Gastrocnemius medialis (tissue), 4 donors: ENCODE data around the gene NAA16.
"Not testable (repeated sequence)": the region's sequence is repeated elsewhere in the genome, so short reads cannot be mapped to it uniquely, and the experiment has no call there.

ENCODE experiments used
- POLR2A ChIP-seq, 2 donors: fragments of 450-650 bp; IDR thresholded peaks; one replicate each; pipeline ENCODE4 v1.6.1; 2017; ENCODE audit warnings: antibody characterized with exemption in 2 of 2, mild to moderate bottlenecking in 2 of 2, moderate library complexity in 2 of 2
- TF ChIP-seq, protein P1 (sequence below), 5 experiments: fragments of 450-650 bp in 3 of 5; fragments of 200-600 bp in 2 of 5; sonication (generic) in 2 of 5; IDR thresholded peaks in 4 of 5; conservative IDR thresholded peaks in 1 of 5; 1 replicate in 4 of 5; 2 replicates in 1 of 5; pipeline ENCODE4 v1.5.1; 2016 to 2019; ENCODE audit warnings: antibody characterized with exemption in 5 of 5, mild to moderate bottlenecking in 3 of 5, moderate library complexity in 3 of 5

GRCh38 chr13:41421983-41422382 lies 110.9 kb downstream of the NAA16 start:
- TF ChIP-seq, protein P1, sequence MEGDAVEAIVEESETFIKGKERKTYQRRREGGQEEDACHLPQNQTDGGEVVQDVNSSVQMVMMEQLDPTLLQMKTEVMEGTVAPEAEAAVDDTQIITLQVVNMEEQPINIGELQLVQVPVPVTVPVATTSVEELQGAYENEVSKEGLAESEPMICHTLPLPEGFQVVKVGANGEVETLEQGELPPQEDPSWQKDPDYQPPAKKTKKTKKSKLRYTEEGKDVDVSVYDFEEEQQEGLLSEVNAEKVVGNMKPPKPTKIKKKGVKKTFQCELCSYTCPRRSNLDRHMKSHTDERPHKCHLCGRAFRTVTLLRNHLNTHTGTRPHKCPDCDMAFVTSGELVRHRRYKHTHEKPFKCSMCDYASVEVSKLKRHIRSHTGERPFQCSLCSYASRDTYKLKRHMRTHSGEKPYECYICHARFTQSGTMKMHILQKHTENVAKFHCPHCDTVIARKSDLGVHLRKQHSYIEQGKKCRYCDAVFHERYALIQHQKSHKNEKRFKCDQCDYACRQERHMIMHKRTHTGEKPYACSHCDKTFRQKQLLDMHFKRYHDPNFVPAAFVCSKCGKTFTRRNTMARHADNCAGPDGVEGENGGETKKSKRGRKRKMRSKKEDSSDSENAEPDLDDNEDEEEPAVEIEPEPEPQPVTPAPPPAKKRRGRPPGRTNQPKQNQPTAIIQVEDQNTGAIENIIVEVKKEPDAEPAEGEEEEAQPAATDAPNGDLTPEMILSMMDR (IDR thresholded peaks at IDR 0.05 in 4 of 5, conservative IDR thresholded peaks at IDR 0.05 in 1 of 5), result not testable (repeated sequence)
- TF ChIP-seq POLR2A (IDR thresholded peaks at IDR 0.05), result not testable (repeated sequence)
